ENCODE data around the gene INVS. TPM values are rescaled to one million over a fixed set of nuclear protein-coding genes. Genes with fewer than 3 reads are reported as not detected.
"Not testable (repeated sequence)": the region's sequence is repeated elsewhere in the genome, so short reads cannot be mapped to it uniquely, and the experiment has no call there.

INVS gene
- total and polyA plus RNA-seq, 2 experiments from 2014 or later, result 8.5 to 17.0 TPM

GRCh38 chr9:100088202-100088601 lies 10.8 kb upstream of the INVS start:
- Histone ChIP-seq H3K4me2 (ENCODE audit: unreplicated experiment) (no peak overlapping the region), H3K9me3 (ENCODE audit: low read depth) (no peaks in the 10 kb centered on the region), H3K27me3 (replicated peaks; ENCODE audit: insufficient read depth) (no peaks in the 10 kb centered on the region), H3F3A (ENCODE audit: insufficient read depth) (peaks cover 9% of the 10 kb centered on the region; the same call in 1 of the 2 replicates), H3K4me3 (no peak overlapping the region), H3K79me2 (ENCODE audit: insufficient read depth) (peaks cover 100% of the 10 kb centered on the region), H3K36me3 (ENCODE audit: low read depth) (no peaks in the 10 kb centered on the region), H4K20me1 (ENCODE audit: insufficient read depth) (peaks cover 56% of the 10 kb centered on the region), H3K27ac (no peak overlapping the region), H2AFZ (no peak overlapping the region), H3K4me1 (ENCODE audit: insufficient read depth) (peaks cover 21% of the 10 kb centered on the region), H3K9me2 (ENCODE audit: insufficient read depth) (no peaks in the 10 kb centered on the region), H3K9ac (no peak overlapping the region)
- no peak for DNase-seq
- 96 to 97% methylated on average over 4 of the region's 4 CpGs for WGBS, 2 experiments (ENCODE audit: low coverage in 1 of 2, low lambda C conversion rate in 2 of 2, missing lambda C conversion rate in 2 of 2)
- no peak for TF ChIP-seq EZH2phosphoT487 (IDR thresholded peaks at IDR 0.05; ENCODE audit: insufficient read depth, low read depth)
- no peak for TF ChIP-seq EZH2 (IDR thresholded peaks at IDR 0.05; ENCODE audit: insufficient read depth, poor library complexity, severe bottlenecking)
- in situ Hi-C loops (cut with MboI), result no loop called here

DNA sequence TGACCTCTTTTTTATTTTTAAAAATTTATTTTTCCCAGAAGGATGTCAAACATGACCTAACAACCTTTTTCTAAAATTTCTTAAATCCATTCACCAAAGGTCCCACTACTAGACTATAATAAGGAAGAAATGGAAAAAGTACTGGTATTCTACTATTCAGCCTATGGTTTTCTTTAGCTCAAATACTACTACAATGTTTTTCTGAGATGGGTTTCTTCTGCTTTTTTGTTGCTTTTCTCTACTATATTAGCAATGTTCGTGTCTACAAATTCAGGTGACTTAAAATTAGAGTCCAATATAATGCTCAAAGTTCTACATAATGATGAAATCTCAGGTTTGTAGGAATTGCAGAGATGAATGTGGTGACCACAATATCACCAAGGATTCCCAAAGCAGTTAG lies 8.2 kb upstream of the INVS start:
- Histone ChIP-seq H3K27ac (no peak overlapping the region), H3K4me3 (no peak overlapping the region), H3K36me3 (ENCODE audit: low read depth) (no peaks in the 10 kb centered on the region), H2AFZ (no peak overlapping the region), H3K9ac (no peak overlapping the region), H3K9me3 (ENCODE audit: low read depth) (no peaks in the 10 kb centered on the region), H3F3A (ENCODE audit: insufficient read depth) (0 out of 2 replicates have a peak, but pooled peaks cover 7% of the 10 kb centered on the region), H3K4me2 (ENCODE audit: unreplicated experiment) (no peak overlapping the region), H3K27me3 (replicated peaks; ENCODE audit: insufficient read depth) (no peaks in the 10 kb centered on the region), H3K9me2 (ENCODE audit: insufficient read depth) (no peaks in the 10 kb centered on the region), H4K20me1 (ENCODE audit: insufficient read depth) (peaks cover 31% of the 10 kb centered on the region), H3K4me1 (ENCODE audit: insufficient read depth) (peaks cover 20% of the 10 kb centered on the region), H3K79me2 (ENCODE audit: insufficient read depth) (peaks cover 100% of the 10 kb centered on the region)
- TF ChIP-seq EZH2 (IDR thresholded peaks at IDR 0.05; ENCODE audit: insufficient read depth, poor library complexity, severe bottlenecking), result no peak
- in situ Hi-C loops (cut with MboI), result no loop called here
- DNase-seq, result no peak
- 83 to 88% methylated on average over 1 of the region's 1 CpG for WGBS, 2 experiments (ENCODE audit: low coverage in 1 of 2, low lambda C conversion rate in 2 of 2, missing lambda C conversion rate in 2 of 2)

DNA sequence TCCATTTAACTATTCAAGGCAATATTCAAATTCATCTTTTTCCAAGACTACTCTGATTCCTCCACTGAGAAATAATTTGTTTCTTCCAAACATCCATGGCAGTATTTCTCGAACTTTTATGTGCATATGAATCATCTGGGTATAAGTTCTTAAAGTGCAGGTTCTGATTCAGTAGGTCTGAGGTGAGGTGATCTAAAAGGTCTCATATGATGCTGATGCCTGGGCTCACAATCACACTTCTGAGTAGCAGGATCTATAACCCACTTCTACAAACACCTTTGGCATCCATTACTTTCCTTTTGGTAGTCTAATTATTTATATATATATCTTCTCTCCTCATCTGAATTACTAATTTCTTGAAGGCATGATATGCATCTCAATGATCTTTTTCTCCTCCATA lies 7.4 kb upstream of the INVS start:
- Histone ChIP-seq H3K9me2 (ENCODE audit: insufficient read depth) (no peaks in the 10 kb centered on the region), H3K36me3 (ENCODE audit: low read depth) (no peaks in the 10 kb centered on the region), H3K4me2 (ENCODE audit: unreplicated experiment) (no peak overlapping the region), H3K27me3 (replicated peaks; ENCODE audit: insufficient read depth) (no peaks in the 10 kb centered on the region), H3K9me3 (ENCODE audit: low read depth) (no peaks in the 10 kb centered on the region), H4K20me1 (ENCODE audit: insufficient read depth) (peaks cover 33% of the 10 kb centered on the region), H3K9ac (no peak overlapping the region), H3F3A (ENCODE audit: insufficient read depth) (0 out of 2 replicates have a peak, but pooled peaks cover 7% of the 10 kb centered on the region), H3K79me2 (ENCODE audit: insufficient read depth) (peaks cover 100% of the 10 kb centered on the region), H2AFZ (no peak overlapping the region), H3K4me1 (ENCODE audit: insufficient read depth) (peaks cover 22% of the 10 kb centered on the region), H3K4me3 (no peak overlapping the region), H3K27ac (no peak overlapping the region)
- in situ Hi-C loops (cut with MboI), result no loop called here
- DNase-seq, result no peak
- WGBS, 2 experiments (ENCODE audit: low coverage in 1 of 2, low lambda C conversion rate in 2 of 2, missing lambda C conversion rate in 2 of 2), result 10 to 26% methylated on average over 1 of the region's 1 CpG
- TF ChIP-seq EZH2 (IDR thresholded peaks at IDR 0.05; ENCODE audit: insufficient read depth, poor library complexity, severe bottlenecking) (no peak), EZH2phosphoT487 (IDR thresholded peaks at IDR 0.05; ENCODE audit: insufficient read depth, low read depth) (no peak)

GRCh38 chr9:100092066-100092465 lies 7.0 kb upstream of the INVS start:
- no peak overlapping the region for H3K27ac ChIP-seq
- 95 to 100% methylated on average over 1 of the region's 1 CpG for WGBS, 2 experiments (ENCODE audit: low coverage in 1 of 2, low lambda C conversion rate in 2 of 2, missing lambda C conversion rate in 2 of 2)
- H3F3A ChIP-seq (ENCODE audit: insufficient read depth), result 0 out of 2 replicates have a peak, but pooled peaks cover 7% of the 10 kb centered on the region
- in situ Hi-C loops (cut with MboI), result no loop called here
- no peak overlapping the region for H2AFZ ChIP-seq
- peaks cover 33% of the 10 kb centered on the region for H4K20me1 ChIP-seq (ENCODE audit: insufficient read depth)
- no peaks in the 10 kb centered on the region for H3K27me3 ChIP-seq (replicated peaks; ENCODE audit: insufficient read depth)
- TF ChIP-seq EZH2 (IDR thresholded peaks at IDR 0.05; ENCODE audit: insufficient read depth, poor library complexity, severe bottlenecking) (no peak), EZH2phosphoT487 (IDR thresholded peaks at IDR 0.05; ENCODE audit: insufficient read depth, low read depth) (no peak)
- H3K4me2 ChIP-seq (ENCODE audit: unreplicated experiment), result no peak overlapping the region
- H3K9me2 ChIP-seq (ENCODE audit: insufficient read depth), result no peaks in the 10 kb centered on the region
- H3K36me3 ChIP-seq (ENCODE audit: low read depth), result no peaks in the 10 kb centered on the region
- peaks cover 27% of the 10 kb centered on the region for H3K4me1 ChIP-seq (ENCODE audit: insufficient read depth)
- DNase-seq, result no peak
- H3K9ac ChIP-seq, result no peak overlapping the region
- no peaks in the 10 kb centered on the region for H3K9me3 ChIP-seq (ENCODE audit: low read depth)
- H3K4me3 ChIP-seq, result no peak overlapping the region
- H3K79me2 ChIP-seq (ENCODE audit: insufficient read depth), result peaks cover 100% of the 10 kb centered on the region

DNA sequence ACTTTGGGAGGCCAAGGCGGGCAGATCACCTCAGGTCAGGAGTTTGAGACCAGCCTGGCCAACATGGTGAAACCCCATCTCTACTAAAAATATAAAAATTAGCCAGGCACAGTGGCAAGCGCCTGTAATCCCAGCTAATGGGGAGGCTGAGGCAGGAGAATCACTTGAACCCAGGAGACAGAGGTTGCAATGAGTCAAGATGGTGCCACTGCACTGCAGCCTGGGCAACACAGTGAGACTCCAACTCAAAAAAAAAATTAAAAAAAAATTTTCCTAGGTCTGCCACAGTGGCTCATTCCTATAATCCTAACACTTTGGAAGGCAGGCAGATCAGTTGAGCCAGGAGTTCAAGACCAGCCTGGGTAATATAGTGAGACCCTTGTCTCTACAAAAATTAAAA lies 4.6 kb upstream of the INVS start:
- H3K36me3 ChIP-seq (ENCODE audit: low read depth); H3K27ac ChIP-seq; DNase-seq; H3K9me3 ChIP-seq (ENCODE audit: low read depth); H3K27me3 ChIP-seq (replicated peaks; ENCODE audit: insufficient read depth); H3K9ac ChIP-seq; H3K4me2 ChIP-seq (ENCODE audit: unreplicated experiment); H2AFZ ChIP-seq; in situ Hi-C loops (cut with MboI); H3K9me2 ChIP-seq (ENCODE audit: insufficient read depth); H3K4me3 ChIP-seq: not testable (repeated sequence)
- Histone ChIP-seq H3F3A (ENCODE audit: insufficient read depth) (peaks cover 16% of the 10 kb centered on the region; the same call in 1 of the 2 replicates), H3K79me2 (ENCODE audit: insufficient read depth) (peaks cover 92% of the 10 kb centered on the region), H4K20me1 (ENCODE audit: insufficient read depth) (peaks cover 18% of the 10 kb centered on the region), H3K4me1 (ENCODE audit: insufficient read depth) (peaks cover 25% of the 10 kb centered on the region)
- 91 to 94% methylated on average over 2 of the region's 2 CpGs for WGBS, 2 experiments (ENCODE audit: low coverage in 1 of 2, low lambda C conversion rate in 2 of 2, missing lambda C conversion rate in 2 of 2)

Data from GM23248 (cell line).